Memory B cell (primary cell): ENCODE data around the gene SCTR.

Experiments
- ATAC-seq: fragments of 150-1000 bp; cut with Tn5 transposase; 2 replicates; pipeline ENCODE4 v1.10.0; 2021; ENCODE audit warnings: low read depth, mild to moderate bottlenecking, moderate library complexity
- DNase-seq, 2 donors: peaks; one replicate each; pipeline ENCODE4 v3.0.0; 2022; ENCODE audit warnings: low spot score in 2 of 2
- H3K27ac Mint-ChIP-seq: one replicate; pipeline ENCODE4 v1.8.0; 2022; ENCODE audit warnings: mild to moderate bottlenecking, moderate library complexity, mixed read lengths
- H3K27me3 Mint-ChIP-seq: one replicate; pipeline ENCODE4 v1.8.0; 2022; ENCODE audit warnings: mixed read lengths
- H3K36me3 Mint-ChIP-seq: one replicate; pipeline ENCODE4 v1.8.0; 2022; ENCODE audit warnings: mild to moderate bottlenecking, mixed read lengths
- H3K4me1 Mint-ChIP-seq: one replicate; pipeline ENCODE4 v1.8.0; 2022; ENCODE audit warnings: mixed read lengths
- H3K4me3 Mint-ChIP-seq: one replicate; pipeline ENCODE4 v1.8.0; 2022; ENCODE audit warnings: mild to moderate bottlenecking, moderate library complexity, mixed read lengths
- H3K9me3 Mint-ChIP-seq: one replicate; pipeline ENCODE4 v1.8.0; 2022; ENCODE audit warnings: mixed read lengths

The SCTR gene

GRCh38 chr2:119480184-119480583, 44.1 kb downstream of the SCTR start:
- no peak for DNase-seq
- ATAC-seq, result no peak
- no peaks in the 10 kb centered on the region for H3K9me3 Mint-ChIP-seq
- H3K36me3 Mint-ChIP-seq, result no peaks in the 10 kb centered on the region
- H3K4me1 Mint-ChIP-seq, result peaks cover 2% of the 10 kb centered on the region
- peaks cover 10% of the 10 kb centered on the region for H3K27me3 Mint-ChIP-seq
- no peak overlapping the region for H3K4me3 Mint-ChIP-seq
- H3K27ac Mint-ChIP-seq, result no peak overlapping the region

GRCh38 chr2:119478978-119479295, 45.3 kb downstream of the SCTR start:
- Mint-ChIP-seq H3K27ac (no peak overlapping the region), H3K36me3 (no peaks in the 10 kb centered on the region), H3K9me3 (no peaks in the 10 kb centered on the region), H3K4me1 (peaks cover 2% of the 10 kb centered on the region), H3K27me3 (peaks cover 10% of the 10 kb centered on the region), H3K4me3 (no peak overlapping the region)
- no peak for DNase-seq
- no peak for ATAC-seq

- Mint-ChIP-seq H3K27me3 (peaks cover 11% of the 10 kb centered on the region), H3K27ac (no peak overlapping the region), H3K36me3 (no peaks in the 10 kb centered on the region), H3K4me3 (no peak overlapping the region), H3K9me3 (no peaks in the 10 kb centered on the region), H3K4me1 (peaks cover 2% of the 10 kb centered on the region)
- DNase-seq (no peak), ATAC-seq (no peak)
Observed at GRCh38 chr2:119478188-119478977, 45.9 kb downstream of the SCTR start.

- peaks cover 11% of the 10 kb centered on the region for H3K27me3 Mint-ChIP-seq
- no peak for DNase-seq
- no peak overlapping the region for H3K27ac Mint-ChIP-seq
- H3K4me1 Mint-ChIP-seq, result peaks cover 2% of the 10 kb centered on the region
- H3K4me3 Mint-ChIP-seq, result no peak overlapping the region
- H3K9me3 Mint-ChIP-seq, result no peaks in the 10 kb centered on the region
- no peak for ATAC-seq
- H3K36me3 Mint-ChIP-seq, result no peaks in the 10 kb centered on the region
Observed at GRCh38 chr2:119477113-119477505, 47.2 kb downstream of the SCTR start.

GRCh38 chr2:119476301-119477112, 47.8 kb downstream of the SCTR start:
- ATAC-seq, result peak; percentile 49
- H3K36me3 Mint-ChIP-seq, result no peaks in the 10 kb centered on the region
- no peak overlapping the region for H3K27ac Mint-ChIP-seq
- H3K9me3 Mint-ChIP-seq, result no peaks in the 10 kb centered on the region
- peaks cover 2% of the 10 kb centered on the region for H3K4me1 Mint-ChIP-seq
- H3K27me3 Mint-ChIP-seq, result peaks cover 11% of the 10 kb centered on the region
- H3K4me3 Mint-ChIP-seq, result no peak overlapping the region
- peak; percentile 31 to 54 for DNase-seq

GRCh38 chr2:119475857-119476244, 48.4 kb downstream of the SCTR start:
- Mint-ChIP-seq H3K36me3 (no peaks in the 10 kb centered on the region), H3K27me3 (peaks cover 11% of the 10 kb centered on the region), H3K9me3 (no peaks in the 10 kb centered on the region), H3K4me3 (no peak overlapping the region), H3K27ac (no peak overlapping the region), H3K4me1 (peaks cover 2% of the 10 kb centered on the region)
- ATAC-seq (no peak), DNase-seq (no peak)

- Mint-ChIP-seq H3K4me1 (peaks cover 2% of the 10 kb centered on the region), H3K27me3 (peaks cover 11% of the 10 kb centered on the region), H3K4me3 (no peak overlapping the region), H3K27ac (no peak overlapping the region), H3K9me3 (no peaks in the 10 kb centered on the region), H3K36me3 (no peaks in the 10 kb centered on the region)
- ATAC-seq (no peak), DNase-seq (no peak)
Observed at GRCh38 chr2:119475225-119475856, 48.9 kb downstream of the SCTR start.

- DNase-seq (no peak), ATAC-seq (no peak)
- H3K4me3 Mint-ChIP-seq, result no peak overlapping the region
- peaks cover 2% of the 10 kb centered on the region for H3K4me1 Mint-ChIP-seq
- peaks cover 9% of the 10 kb centered on the region for H3K27me3 Mint-ChIP-seq
- H3K27ac Mint-ChIP-seq, result no peak overlapping the region
- no peaks in the 10 kb centered on the region for H3K9me3 Mint-ChIP-seq
- no peaks in the 10 kb centered on the region for H3K36me3 Mint-ChIP-seq
Observed at GRCh38 chr2:119474371-119475224, 49.7 kb downstream of the SCTR start.

GRCh38 chr2:119473621-119474370, 50.5 kb downstream of the SCTR start:
- H3K27ac Mint-ChIP-seq, result no peak overlapping the region
- H3K9me3 Mint-ChIP-seq, result no peaks in the 10 kb centered on the region
- ATAC-seq (no peak), DNase-seq (no peak)
- peaks cover 8% of the 10 kb centered on the region for H3K27me3 Mint-ChIP-seq
- H3K36me3 Mint-ChIP-seq, result no peaks in the 10 kb centered on the region
- no peak overlapping the region for H3K4me3 Mint-ChIP-seq
- peaks cover 2% of the 10 kb centered on the region for H3K4me1 Mint-ChIP-seq

GRCh38 chr2:119472749-119473148, 51.5 kb downstream of the SCTR start:
- DNase-seq (no peak), ATAC-seq (no peak)
- H3K27me3 Mint-ChIP-seq, result peaks cover 9% of the 10 kb centered on the region
- no peaks in the 10 kb centered on the region for H3K9me3 Mint-ChIP-seq
- H3K4me3 Mint-ChIP-seq, result no peak overlapping the region
- H3K4me1 Mint-ChIP-seq, result peaks cover 2% of the 10 kb centered on the region
- H3K27ac Mint-ChIP-seq, result no peak overlapping the region
- no peaks in the 10 kb centered on the region for H3K36me3 Mint-ChIP-seq

GRCh38 chr2:119469661-119470297, 54.5 kb downstream of the SCTR start:
- Mint-ChIP-seq H3K9me3 (no peaks in the 10 kb centered on the region), H3K4me3 (no peak overlapping the region), H3K36me3 (no peaks in the 10 kb centered on the region), H3K4me1 (no peaks in the 10 kb centered on the region), H3K27ac (no peak overlapping the region), H3K27me3 (peaks cover 3% of the 10 kb centered on the region)
- ATAC-seq, result no peak
- no peak for DNase-seq

GRCh38 chr2:119469131-119469530, 55.2 kb downstream of the SCTR start:
- no peak for ATAC-seq
- no peaks in the 10 kb centered on the region for H3K9me3 Mint-ChIP-seq
- H3K27ac Mint-ChIP-seq, result no peak overlapping the region
- H3K4me3 Mint-ChIP-seq, result no peak overlapping the region
- H3K36me3 Mint-ChIP-seq, result no peaks in the 10 kb centered on the region
- no peaks in the 10 kb centered on the region for H3K4me1 Mint-ChIP-seq
- H3K27me3 Mint-ChIP-seq, result peaks cover 3% of the 10 kb centered on the region
- DNase-seq, result no peak
